Mucosa of rectum (tissue), 2 donors: Measurements from ENCODE around the gene ARHGEF37.

Source experiments
- H3K27ac ChIP-seq, 2 donors: one replicate each; pipeline ENCODE4 v1.7.0; 2013; ENCODE audit warnings: inconsistent platforms in 2 of 2, low read depth in 2 of 2, low read length in 2 of 2
- H3K27me3 ChIP-seq, 2 donors: one replicate each; pipeline ENCODE4 v1.7.0; 2013; ENCODE audit warnings: low read length in 2 of 2; ENCODE audit not compliant: control insufficient read depth in 2 of 2, insufficient read depth in 2 of 2
- H3K36me3 ChIP-seq, 2 donors: one replicate each; pipeline ENCODE4 v1.7.0; 2013; ENCODE audit warnings: low read length in 2 of 2; ENCODE audit not compliant: control insufficient read depth in 2 of 2, insufficient read depth in 2 of 2
- H3K4me1 ChIP-seq, 2 donors: one replicate each; pipeline ENCODE4 v1.7.0; 2013; ENCODE audit warnings: low read length in 2 of 2, mild to moderate bottlenecking in 1 of 2; ENCODE audit not compliant: control insufficient read depth in 2 of 2, insufficient read depth in 2 of 2
- H3K4me3 ChIP-seq, 2 donors: one replicate each; pipeline ENCODE4 v1.7.0; 2013; ENCODE audit warnings: low read length in 2 of 2
- H3K9ac ChIP-seq, 2 donors: one replicate each; pipeline ENCODE4 v1.7.0; 2013; ENCODE audit warnings: low read length in 2 of 2, low read depth in 1 of 2, mild to moderate bottlenecking in 1 of 2
- H3K9me3 ChIP-seq, 2 donors: one replicate each; pipeline ENCODE4 v1.7.0; 2013; ENCODE audit warnings: low read length in 2 of 2; ENCODE audit not compliant: control insufficient read depth in 2 of 2
- donor health status: healthy.
- donor health status: Normal muscosa, but diverticular disease.

Gene ARHGEF37

GRCh38 chr5:149598966-149599365 lies 17.7 kb downstream of the ARHGEF37 start:
- Histone ChIP-seq H3K27me3 (no peaks in the 10 kb centered on the region), H3K9ac (no peak overlapping the region), H3K36me3 (peaks cover 6 to 16% of the 10 kb centered on the region in 2 donors), H3K9me3 (no peaks in the 10 kb centered on the region), H3K4me1 (peaks cover 0 to 6% of the 10 kb centered on the region in 2 donors), H3K4me3 (no peak overlapping the region), H3K27ac (no peak overlapping the region)

DNA sequence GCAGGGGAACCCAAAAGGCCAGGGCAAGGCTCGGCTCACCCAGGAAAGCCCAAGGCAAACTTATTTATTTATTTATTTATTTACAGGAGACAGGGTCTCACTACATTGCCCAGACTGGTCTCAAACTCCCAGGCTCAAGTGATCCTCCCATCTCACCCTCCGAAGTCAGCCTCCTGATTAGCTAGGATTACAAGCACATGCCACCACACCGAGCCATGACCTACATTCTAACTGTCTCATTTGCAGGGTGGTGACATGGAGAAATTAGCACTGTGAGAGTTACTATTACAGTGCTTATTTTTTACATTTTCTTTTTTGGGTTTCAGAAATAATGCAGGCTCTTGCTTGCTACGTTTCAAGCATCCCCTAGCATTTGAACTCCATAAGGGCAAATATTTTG lies 18.1 kb downstream of the ARHGEF37 start:
- Histone ChIP-seq H3K27me3 (no peaks in the 10 kb centered on the region), H3K4me3 (no peak overlapping the region), H3K9me3 (no peaks in the 10 kb centered on the region), H3K27ac (no peak overlapping the region), H3K9ac (no peak overlapping the region), H3K4me1 (peaks cover 0 to 7% of the 10 kb centered on the region in 2 donors), H3K36me3 (peaks cover 6 to 16% of the 10 kb centered on the region in 2 donors)

GRCh38 chr5:149600932-149601331 lies 19.6 kb downstream of the ARHGEF37 start:
- Histone ChIP-seq H3K9me3 (no peaks in the 10 kb centered on the region), H3K27ac (no peak overlapping the region), H3K27me3 (no peaks in the 10 kb centered on the region), H3K4me3 (no peak overlapping the region), H3K9ac (no peak overlapping the region), H3K4me1 (peaks cover 3 to 14% of the 10 kb centered on the region in 2 donors), H3K36me3 (peaks cover 6 to 16% of the 10 kb centered on the region in 2 donors)

GRCh38 chr5:149603210-149603609 lies 21.9 kb downstream of the ARHGEF37 start:
- H3K27ac ChIP-seq = peak overlapping the region in 1 of 2 donors; percentile 7
- H3K9me3 ChIP-seq = no peaks in the 10 kb centered on the region
- H3K36me3 ChIP-seq = peaks cover 5 to 16% of the 10 kb centered on the region in 2 donors
- H3K27me3 ChIP-seq = no peaks in the 10 kb centered on the region
- no peak overlapping the region for H3K9ac ChIP-seq
- no peak overlapping the region for H3K4me3 ChIP-seq
- peaks cover 8 to 25% of the 10 kb centered on the region in 2 donors for H3K4me1 ChIP-seq

DNA sequence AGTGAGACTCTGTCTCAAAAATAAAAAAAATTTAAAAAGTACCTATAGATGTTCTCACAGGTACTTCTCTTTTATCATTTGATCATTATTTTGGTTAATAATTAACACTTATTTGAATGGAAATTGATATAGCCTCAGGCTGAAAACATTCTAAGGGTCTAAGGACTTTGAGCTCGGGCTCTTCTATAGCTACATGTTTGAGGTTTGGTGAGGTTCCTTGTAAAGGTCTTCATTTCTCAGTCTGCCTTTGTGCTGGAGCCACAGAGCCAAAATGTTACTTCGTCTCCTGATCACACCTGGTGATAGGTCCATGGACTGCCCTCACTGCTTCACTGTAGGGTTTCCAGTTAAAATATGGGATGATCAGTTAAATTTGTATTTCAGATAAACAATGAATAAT lies 22.6 kb downstream of the ARHGEF37 start:
- Histone ChIP-seq H3K9ac (no peak overlapping the region), H3K9me3 (no peaks in the 10 kb centered on the region), H3K27me3 (no peaks in the 10 kb centered on the region), H3K4me3 (no peak overlapping the region), H3K27ac (no peak overlapping the region), H3K4me1 (peaks cover 8 to 30% of the 10 kb centered on the region in 2 donors), H3K36me3 (peaks cover 5 to 16% of the 10 kb centered on the region in 2 donors)

- Histone ChIP-seq H3K9me3 (no peaks in the 10 kb centered on the region), H3K4me1 (peaks cover 8 to 32% of the 10 kb centered on the region in 2 donors), H3K27ac (no peak overlapping the region), H3K9ac (no peak overlapping the region), H3K4me3 (no peak overlapping the region), H3K36me3 (peaks cover 6 to 18% of the 10 kb centered on the region in 2 donors), H3K27me3 (no peaks in the 10 kb centered on the region)
Measured at GRCh38 chr5:149604321-149604720, 23.0 kb downstream of the ARHGEF37 start.

GRCh38 chr5:149605354-149605997 lies 24.2 kb downstream of the ARHGEF37 start:
- H3K27me3 ChIP-seq = no peaks in the 10 kb centered on the region
- H3K4me3 ChIP-seq = no peak overlapping the region
- peaks cover 12 to 34% of the 10 kb centered on the region in 2 donors for H3K4me1 ChIP-seq
- peak overlapping the region; percentile 54 to 82 for H3K27ac ChIP-seq
- no peaks in the 10 kb centered on the region for H3K9me3 ChIP-seq
- H3K9ac ChIP-seq = no peak overlapping the region
- H3K36me3 ChIP-seq = peaks cover 16 to 21% of the 10 kb centered on the region in 2 donors

- H3K27me3 ChIP-seq = no peaks in the 10 kb centered on the region
- no peak overlapping the region for H3K4me3 ChIP-seq
- H3K9me3 ChIP-seq = no peaks in the 10 kb centered on the region
- peaks cover 16 to 18% of the 10 kb centered on the region in 2 donors for H3K36me3 ChIP-seq
- peak overlapping the region; percentile 71 to 82 for H3K27ac ChIP-seq
- H3K9ac ChIP-seq = peak overlapping the region in 1 of 2 donors; percentile 16
- H3K4me1 ChIP-seq = peaks cover 19 to 41% of the 10 kb centered on the region in 2 donors
Measured at GRCh38 chr5:149605998-149606724, 24.9 kb downstream of the ARHGEF37 start.

DNA sequence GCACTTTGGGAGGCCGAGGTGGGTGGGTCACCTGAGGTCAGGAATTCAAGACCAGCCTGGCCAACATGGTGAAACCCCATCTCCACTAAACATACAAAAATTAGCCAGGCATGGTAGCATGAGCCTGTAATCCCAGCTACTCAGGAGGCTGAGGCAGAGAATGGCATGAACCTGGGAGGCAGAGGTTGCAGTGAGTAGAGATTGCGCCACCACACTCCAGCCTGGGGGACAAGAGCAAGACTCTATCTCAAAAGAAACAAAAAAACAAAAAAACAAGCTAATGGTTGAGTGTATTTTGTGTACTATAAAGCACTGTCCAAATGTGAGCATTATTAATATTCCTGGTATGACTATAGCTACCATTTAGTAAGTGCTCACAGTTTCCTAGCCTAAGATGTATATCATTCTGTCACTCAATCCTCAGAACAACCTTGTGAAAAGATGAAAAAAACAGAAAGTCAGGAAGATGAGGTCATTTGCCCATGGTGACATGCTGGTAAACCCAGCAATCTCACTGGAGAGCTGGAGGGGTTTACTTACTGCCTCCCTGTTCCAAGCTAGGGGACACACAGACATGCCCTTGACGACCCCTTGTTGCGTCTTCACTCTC lies 27.7 kb downstream of the ARHGEF37 start:
- H3K9me3 ChIP-seq = no peaks in the 10 kb centered on the region
- H3K9ac ChIP-seq = no peak overlapping the region
- H3K4me1 ChIP-seq = peaks cover 24 to 46% of the 10 kb centered on the region in 2 donors
- H3K36me3 ChIP-seq = peaks cover 5 to 12% of the 10 kb centered on the region in 2 donors
- H3K27me3 ChIP-seq = no peaks in the 10 kb centered on the region
- H3K27ac ChIP-seq = peak overlapping the region; percentile 50 to 61
- no peak overlapping the region for H3K4me3 ChIP-seq

DNA sequence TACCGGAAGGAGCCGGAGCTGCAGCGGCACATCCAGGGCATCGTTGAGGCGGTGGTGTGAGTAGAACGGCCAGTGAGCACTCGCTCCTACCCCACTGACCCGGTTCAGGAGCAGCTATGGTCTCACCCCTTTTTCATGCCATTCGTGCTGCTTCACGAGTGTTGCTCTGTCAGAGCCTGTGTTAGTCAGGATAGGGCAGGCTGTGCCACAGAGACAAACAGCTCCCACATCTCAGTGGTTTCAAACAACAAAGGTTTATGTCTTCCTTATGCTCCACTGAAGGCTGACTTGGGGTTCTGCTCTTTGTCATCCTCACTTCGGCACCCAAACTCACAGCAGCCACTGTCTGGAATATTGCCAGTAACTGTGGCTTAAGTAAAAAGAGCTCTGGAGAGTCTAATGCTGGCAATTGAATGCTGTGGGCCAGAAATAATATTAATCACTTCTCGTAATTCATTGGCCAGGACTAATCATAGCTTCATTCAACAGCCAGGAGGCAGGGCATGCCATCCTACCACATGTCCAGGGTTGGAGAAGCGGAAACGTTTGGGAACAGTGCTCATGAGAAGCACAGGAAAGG lies 28.4 kb downstream of the ARHGEF37 start:
- Histone ChIP-seq H3K4me3 (no peak overlapping the region), H3K36me3 (peaks cover 5 to 12% of the 10 kb centered on the region in 2 donors), H3K9ac (no peak overlapping the region), H3K4me1 (peaks cover 24 to 46% of the 10 kb centered on the region in 2 donors), H3K27me3 (no peaks in the 10 kb centered on the region), H3K9me3 (no peaks in the 10 kb centered on the region), H3K27ac (no peak overlapping the region)
